NCI-H526 (cell line): ENCODE data around the gene CPE.
A peak's percentile ranks its signal among the peaks of the same experiment; 100 is the strongest.
"Not testable (repeated sequence)": the region's sequence is repeated elsewhere in the genome, so short reads cannot be mapped to it uniquely, and the experiment has no call there.

Experiments used
- DNase-seq, 2 experiments: peaks; one replicate each; lab custom pipeline; 2025; lab: John Stamatoyannopoulos, UW

The CPE gene

DNA sequence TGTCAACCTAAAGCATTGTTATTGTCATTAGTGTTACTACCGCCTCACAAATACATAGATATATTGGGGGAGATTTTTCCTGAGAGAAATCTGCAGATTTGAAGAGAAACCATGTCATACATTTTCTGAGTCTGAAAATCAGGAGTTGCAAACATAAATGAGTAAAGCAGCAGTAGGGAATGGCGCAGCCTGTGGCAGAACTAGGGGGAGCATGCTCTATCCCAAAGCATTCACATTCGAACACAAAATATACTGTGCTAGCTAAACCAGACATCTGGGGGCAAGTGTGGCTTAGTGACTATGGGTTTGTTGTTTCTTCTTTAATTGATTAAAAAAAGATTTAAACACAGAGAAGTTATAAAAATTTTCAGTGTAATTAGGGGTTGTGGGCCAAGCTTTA, 83.2 kb downstream of the CPE start:
- DNase-seq = no peak

DNA sequence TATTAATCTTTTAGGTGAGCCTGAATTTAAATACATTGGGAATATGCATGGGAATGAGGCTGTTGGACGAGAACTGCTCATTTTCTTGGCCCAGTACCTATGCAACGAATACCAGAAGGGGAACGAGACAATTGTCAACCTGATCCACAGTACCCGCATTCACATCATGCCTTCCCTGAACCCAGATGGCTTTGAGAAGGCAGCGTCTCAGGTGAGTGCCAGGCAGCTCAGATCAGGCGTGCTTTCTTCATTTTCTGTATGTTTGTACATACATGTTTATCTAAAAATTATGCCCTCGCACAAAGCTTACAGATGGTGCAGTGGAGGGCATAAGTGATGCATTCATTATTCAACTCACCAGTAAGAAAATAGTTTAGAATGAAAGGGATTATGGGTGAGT, 85.6 kb downstream of the CPE start:
- no peak for DNase-seq

DNA sequence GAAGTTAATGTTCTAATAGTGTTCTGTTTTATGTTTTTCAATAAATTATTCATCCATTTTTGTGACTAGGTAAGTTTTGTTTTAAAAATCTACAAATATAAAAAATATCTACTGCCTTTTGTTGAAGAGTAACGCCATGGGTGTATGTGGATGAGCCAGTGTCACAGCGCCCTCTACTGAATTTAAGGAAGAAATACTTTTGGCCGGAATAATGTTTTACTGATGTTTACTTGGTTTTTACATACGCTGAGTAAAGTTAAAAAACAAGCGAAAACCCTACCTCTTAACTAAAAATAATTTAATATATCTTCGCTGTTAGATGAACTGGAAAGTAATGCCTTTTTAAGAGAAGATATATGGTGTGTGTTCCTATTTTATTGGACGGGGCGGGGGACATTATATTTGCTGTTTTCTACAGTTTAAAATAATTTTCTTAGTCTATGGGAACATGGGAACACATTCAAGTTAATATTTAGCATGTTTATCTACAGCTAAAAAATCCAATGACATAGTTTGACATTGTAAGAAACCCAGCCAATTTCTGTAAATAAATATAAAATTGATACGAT, 86.1 kb downstream of the CPE start:
- peak in 1 of 2 experiments; percentile 57 for DNase-seq

DNA sequence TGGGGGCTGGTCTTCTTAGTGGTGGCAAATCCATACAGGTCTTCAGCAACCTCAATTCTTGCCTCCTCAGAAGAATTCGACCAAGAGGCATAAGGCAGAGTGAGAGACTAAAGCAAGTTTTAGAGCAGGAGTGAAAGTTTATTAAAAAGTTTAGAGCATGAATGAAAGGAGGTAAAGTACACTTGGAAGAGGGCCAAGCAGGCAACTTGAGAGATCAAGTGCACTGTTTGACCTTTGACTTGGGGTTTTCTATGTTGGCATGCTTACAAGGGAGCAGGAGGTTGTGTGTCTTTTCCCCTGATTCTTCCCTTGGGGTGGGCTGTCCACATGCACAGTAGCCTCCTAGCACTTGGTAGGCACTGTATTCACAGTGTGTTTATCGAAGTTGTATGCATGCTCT, 91.2 kb downstream of the CPE start:
- DNase-seq = no peak

DNA sequence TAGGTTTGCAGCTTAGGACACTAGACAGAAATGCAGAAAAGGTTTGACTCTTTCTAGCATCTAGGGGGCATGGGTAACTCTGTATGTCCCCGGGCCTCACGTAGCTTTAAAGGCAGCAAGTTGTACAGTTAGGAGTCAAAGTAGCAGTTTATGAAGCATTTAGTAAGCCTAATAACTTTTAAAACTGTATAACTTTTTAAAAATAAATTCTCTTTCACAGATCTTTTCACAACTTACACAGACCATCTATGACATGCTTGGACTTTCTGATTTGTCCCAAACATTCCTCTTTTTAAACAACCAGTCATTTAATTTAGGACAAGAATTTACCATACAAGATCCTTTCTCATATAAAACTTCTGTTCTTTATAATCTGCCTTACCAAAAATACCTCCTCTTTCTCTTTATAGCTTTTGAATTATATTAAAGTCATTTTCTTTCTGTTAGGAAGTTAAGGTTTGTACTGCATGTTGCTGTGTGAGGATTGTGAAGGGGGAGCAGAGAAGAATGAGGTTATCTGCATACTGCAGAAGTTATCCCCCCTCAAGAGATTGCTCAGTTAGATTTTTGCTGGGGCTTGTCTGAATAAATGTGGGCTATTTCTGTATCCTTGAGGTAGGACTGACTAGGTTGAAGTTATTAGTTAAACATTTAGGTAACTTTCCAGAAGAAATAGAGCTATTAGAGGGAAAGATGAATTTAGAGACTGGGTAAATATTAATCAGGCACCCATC, 94.3 kb downstream of the CPE start:
- no peak for DNase-seq

DNA sequence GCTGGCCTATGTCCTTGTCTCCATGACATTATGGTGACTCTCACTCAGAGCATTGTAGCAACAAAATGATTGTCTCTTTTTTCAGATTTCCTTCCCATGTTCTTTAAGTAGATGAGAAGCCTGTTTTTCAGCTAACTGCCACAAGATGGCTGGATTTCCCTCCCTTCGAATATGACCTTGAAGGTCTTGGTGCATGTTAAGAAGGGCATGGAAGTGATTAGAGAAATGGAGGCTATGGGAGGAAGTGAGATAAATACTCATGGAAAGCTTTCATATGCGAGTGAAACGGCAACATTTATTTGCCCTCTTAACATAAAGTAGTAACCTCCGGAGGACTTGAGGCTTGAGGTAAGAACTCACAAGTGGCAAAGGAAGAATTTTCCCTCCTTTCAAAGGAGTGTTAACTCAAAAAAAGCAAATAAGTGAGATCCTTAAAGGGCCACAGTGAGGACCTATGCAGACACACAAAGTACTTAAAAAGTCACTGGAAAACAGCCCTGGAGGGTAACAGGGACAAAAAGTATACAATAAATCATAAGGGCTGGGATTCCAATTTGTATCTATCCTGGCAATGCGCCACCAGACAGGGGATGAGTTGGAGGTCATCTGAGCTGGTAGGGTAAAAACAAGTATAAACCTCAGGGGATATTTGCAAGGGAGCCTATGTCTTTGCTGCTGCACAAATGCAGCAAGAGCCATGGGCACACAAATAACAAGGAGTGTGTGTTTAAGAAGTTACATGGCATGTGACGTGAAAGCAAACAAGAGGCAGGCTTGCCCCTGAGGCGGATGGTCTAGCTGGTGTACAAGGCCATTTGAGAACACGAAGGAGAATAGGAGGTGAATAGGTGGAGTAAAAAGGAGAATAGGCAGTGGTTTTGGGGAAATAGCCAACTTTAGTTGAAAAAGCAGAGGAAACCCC, 96.2 kb downstream of the CPE start:
- no peak for DNase-seq

DNA sequence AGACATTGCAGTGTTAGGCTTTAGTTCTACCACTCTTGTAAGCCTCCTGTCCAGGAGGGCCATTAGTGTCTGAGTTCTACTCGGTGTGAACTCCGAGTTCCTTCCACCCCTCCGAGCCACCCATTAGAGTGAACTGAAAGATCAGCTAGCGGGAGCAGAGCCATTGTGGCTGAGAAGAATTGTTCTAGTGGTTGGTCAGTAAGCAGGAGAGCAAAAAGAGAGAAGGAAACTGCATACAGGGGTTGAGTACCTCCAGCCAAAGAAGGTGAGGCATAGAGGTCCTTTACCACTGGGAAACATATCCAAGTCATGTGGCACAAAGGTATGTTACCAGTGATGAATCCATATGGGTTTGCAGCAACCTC, 96.9 kb downstream of the CPE start:
- no peak for DNase-seq

DNA sequence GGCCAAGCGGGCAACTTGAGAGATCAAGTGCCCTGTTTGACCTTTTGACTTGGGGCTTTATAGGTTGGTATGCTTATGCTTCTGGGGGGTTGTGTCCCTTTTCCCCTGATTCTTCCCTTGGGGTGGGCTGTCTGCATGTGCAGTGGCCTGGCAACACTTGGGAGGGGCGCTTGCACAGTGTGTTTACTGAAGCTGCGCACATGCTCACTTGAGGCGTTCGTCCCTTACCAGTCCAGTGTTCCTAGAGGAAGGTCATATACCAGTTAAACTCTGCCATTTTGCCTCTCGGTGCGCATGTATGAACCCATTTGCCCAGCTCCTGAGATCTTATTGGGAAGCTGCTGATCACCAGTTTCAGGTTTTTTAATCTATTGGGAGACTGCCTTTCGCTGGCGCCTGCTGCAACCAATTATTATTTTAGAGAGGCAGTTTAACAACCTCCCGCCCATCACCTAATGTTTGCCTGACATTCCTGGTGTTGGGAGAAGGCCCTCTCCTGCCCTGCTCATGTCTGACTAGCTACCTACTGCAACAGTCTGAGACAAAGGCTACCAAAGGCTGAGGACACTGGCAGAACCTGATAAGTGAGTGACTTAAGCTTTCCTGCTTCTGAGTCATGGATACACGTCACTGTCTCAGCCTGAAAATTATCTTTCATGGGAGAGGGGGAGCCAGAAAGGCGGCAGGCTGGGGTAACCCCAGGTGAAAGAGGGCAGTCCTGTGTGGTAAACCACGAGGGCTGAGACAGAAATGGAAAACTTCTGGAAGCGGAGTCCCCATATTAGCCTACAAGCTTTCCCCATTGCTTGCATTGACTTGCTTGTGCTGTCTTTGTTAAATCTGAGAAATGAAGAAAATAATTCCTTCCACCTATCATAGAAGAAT, 97.6 kb downstream of the CPE start:
- DNase-seq = no peak

DNA sequence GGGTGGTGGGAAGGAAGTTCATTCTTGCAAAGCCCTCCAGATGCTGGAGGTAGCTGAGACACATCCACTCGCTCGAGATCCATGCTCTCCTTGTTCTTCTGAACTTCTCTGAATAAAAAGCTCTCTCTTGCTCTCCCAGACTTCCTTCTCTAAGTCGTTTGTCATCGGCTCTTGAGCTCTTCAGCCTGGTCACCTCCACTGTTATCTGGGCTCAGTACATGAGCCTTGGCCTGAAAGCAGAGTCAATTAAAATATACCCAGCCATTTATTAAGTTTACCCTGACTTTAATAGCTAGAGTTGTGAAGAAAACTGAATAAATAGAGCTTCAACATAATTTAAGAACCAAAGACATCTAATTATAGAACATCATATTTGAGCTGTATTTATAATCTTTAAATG, 99.0 kb downstream of the CPE start:
- DNase-seq = no peak

DNA sequence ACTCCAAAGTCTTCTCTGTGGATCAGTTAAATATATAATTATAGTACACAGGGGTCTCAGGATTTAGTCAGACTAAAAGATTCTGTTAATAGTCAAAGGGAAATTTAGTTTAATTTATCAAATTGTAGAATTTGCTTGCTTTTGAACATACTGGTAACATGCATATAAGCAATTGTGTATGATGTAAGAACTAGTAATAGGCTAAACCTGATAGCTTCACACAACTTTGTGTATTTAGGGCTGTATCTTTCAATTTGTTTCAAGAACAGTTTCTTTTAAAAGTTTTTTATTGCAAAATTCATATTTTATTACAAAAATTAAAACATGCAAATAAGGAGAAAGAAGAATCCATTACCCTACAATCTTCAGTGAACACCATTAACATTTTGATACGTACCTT, 99.5 kb downstream of the CPE start:
- DNase-seq = no peak

DNA sequence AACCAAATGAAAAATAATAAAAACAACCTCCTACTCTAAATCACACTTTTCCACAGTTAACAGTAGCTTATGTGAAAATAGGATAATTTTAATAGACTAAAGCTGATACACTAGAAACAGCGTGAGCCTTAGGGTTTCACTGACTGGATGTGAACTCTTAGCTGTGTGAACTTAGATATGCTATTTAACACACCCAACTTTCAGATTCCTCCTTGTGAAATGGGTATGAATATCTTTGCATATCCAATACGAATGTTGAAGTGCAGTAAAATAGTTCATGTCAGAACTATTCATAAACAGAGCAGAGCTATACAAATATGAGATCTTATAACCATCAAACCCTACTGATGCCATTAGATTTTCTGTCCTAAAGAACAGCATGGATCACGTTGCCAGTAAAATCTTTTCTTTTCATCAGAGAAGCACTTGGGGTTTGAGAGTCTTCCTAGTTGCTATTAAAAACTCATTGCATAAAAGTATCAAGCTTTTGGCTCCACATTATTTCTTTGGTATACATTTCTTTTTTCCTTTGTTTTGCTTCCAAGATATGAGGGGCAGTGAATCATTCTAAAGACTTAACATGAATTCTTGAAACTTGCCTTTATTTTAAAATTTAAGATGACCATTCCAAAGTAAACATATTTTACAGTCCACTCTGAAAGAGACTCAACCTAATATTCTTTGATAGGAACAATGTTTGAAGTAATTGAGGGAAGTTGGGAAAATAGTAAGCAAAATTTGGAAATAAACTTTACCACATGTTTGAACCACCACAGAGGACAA, 102.4 kb downstream of the CPE start:
- no peak for DNase-seq

DNA sequence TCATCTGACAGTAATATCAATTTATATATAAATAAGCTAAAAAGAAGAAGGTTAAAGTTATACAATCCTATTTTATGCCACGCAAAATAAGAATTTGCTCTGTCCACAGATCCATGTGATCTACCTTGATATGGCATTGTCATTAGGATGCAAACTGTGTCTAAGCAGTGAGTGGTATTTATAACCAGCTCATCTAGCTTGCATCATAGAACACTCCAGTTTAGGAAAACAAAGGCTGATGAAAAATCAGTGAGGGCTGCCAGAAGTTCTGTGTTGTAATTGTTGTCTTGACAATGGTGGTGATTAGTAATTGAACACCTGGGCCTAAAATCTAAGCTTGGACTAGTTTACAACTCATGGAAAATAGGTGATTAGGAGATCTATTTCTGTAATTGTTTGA, 111.0 kb downstream of the CPE start:
- DNase-seq = no peak

DNA sequence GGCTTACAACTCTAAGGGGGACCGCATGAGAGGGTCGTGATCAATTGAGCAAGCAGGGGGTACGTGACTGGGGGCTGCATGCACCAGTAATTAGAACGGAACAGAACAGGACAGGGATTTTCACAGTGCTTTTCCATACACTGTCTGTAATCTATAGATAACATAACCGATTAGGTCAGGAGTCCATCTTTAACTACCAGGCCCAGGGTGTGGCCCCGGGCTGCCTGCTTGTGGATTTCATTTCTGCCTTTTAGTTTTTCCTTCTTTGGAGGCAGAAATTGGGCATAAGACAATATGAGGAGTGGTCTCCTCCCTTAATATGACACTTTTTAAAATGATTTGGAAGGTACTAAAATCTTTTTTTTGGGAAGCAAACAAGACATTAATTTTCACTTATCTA, 113.8 kb downstream of the CPE start:
- not testable (repeated sequence) for DNase-seq

DNA sequence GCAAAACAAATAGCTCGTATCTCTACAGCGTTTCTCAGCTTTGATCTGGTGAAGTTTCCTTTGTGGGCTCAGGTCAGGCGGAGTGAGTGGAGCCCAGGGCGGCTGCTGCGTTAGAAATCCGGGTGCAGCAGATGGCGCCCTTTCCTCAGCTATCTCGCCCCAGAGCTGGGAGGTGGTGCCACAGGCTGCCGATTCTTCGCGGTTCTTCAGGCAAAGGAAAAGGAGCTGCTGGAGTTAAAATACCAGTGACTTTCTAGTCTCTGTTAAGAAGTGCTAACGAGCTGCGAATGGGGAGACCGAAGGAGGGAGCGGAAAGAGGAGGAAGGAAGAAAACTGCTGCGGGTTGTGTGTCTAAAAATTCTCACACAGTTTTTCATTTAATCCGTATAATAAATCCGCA, 114.6 kb downstream of the CPE start:
- DNase-seq = peak in 1 of 2 experiments; percentile 56

DNA sequence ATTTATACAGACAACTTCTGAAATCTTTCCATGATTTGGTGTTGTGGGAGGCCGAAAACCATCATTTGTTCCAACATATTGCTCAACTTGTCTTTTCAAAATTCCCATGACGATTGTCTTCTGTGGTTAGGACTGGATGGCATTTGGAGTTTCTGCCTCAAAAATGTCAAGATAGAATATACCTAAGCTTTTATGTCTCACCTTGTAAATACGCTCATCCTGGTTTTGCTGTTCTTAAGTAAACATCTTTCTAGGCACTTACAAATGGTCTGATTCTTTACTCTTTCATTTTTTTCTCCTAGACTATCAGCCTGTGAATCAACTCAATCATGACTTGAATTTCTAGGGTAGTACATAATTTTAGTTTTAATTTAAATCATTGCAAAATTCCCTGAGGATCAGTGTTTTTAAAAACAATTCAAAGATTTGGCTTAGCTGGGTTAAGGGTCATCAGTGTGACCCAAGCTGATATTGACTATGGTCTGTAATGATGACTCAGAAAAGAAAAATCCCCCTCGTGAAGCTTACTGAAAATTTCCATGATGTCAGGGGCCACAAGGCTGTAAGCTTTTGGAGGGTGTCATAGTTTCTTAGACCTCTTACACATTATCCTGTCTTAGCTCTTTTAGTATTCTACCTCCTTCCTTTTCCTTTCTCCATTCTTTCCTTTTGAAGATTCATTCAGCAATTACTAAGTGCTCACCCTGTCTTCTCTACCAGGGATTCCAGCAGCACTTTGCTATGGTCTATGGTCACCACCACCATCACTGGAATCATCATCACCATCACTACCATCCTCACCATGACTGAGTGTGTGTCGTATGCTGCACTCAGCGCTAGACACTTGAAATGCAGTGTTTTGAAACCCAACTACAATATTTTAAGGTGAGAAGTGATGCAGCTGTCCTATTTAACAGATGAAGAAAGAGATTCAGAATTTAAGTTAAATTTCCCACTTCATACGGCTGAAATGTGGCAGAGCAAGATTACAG, 124.4 kb downstream of the CPE start:
- DNase-seq = no peak

DNA sequence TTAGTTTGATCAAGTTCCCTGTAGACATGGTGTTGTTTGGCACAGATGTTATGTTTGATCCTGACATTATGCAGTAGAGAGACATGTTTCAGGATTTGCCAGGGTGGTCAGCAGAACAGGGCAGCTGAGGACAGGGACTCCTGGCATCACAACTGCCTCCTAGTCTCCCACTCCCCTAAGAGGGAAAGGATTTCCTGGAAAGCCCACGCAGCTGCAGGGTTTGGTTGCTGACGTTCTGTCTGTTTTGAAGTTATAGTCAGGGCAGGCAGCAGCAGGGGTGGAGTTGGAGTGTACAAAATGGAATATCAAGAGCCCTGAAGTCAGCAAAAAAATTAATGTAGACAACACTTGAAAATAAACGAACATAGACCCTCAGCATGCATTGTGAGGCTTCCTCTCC, 125.4 kb downstream of the CPE start:
- no peak for DNase-seq

DNA sequence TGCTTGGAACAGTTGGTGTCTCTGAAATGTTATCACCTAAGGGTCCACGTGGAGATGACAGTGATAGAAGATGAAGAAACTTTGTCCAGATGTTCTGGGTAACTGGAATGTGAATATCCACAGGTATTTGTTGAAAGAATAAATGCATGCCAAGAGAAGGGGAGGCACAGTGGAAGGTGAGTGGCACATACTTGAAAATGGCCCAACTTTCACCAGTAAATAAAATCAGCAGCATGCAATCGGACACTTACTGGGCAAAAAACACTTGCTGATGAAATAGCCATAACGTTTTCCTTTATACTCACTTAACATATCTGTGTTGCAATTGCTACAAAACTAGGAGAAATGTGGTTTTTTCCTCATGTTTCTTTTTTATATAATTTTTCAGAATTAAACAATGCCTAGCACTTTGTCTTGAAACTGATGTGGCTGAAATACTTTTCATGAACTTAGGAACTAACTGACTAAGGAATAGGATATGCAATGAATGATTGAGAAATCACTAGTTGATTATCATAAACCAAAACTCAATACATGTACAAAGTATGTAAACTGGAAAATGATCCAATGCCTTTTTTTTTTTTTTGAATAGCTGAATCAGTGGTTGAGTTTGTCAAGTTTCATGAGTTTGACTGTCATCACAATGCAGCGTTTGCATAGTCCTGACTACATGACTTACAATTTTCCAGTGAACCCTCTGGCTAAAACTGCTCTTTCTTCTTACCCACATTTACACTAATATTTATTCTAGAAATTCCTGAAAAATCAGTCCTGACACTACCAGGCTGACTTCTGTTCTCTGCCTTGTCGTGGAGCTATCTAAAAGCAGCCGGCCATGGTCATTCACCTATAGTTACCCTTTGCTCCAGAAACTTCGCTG, 127.4 kb downstream of the CPE start:
- DNase-seq = no peak

DNA sequence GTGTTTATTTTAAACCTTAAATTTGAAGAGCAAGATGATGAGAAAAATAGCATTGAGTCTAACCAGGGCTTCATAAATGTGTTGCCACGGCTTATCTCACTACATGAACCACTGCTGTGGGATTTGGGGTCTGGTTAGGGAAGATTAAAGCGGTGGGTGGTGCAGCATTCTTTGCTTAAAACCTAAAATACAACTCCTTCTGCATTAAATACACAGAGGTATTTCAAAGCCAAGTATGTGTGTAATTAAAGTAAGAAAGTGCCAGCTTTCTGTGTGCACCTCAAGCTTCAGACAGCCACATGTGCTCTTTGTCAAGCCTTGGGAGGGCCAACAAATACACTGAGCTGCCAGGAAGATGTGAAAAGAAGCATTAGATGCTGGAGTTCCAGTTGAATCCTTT, 128.0 kb downstream of the CPE start:
- DNase-seq = no peak

DNA sequence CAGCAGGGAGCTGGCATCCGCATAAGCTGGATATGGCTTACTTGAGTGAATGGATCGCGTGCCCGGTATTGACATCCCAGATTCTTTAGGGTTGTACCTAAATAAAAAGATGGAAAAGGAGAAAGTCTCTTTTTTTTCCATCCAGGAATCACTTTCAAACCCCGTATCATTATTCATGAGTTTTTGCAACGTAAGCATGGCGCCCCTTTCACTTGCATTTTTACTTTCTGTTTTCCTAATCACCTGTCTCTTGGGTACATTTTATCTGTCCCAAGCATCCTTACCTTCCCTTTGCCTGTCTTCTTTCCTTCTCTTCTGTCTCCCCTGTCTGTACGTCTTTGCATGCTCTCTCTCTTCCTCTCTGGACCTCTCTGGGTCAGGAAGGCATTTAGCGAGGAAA, 128.6 kb downstream of the CPE start:
- no peak for DNase-seq
